Testis (tissue), 3 donors: ENCODE data around the gene NUDT5. TPM values are rescaled to one million over a fixed set of nuclear protein-coding genes. Genes with fewer than 3 reads are reported as not detected.

Experiments
- DNase-seq: peaks from one replicate; pipeline ENCODE4 v3.0.0-alpha.2; 2019
- H3K27ac ChIP-seq, 2 donors: fragments of 200-600 bp; sonication (generic); one replicate each; pipeline ENCODE4 v1.5.1; 2019
- H3K27me3 ChIP-seq: fragments of 200-600 bp; sonication (generic); one replicate; pipeline ENCODE4 v1.5.1; 2019
- H3K36me3 ChIP-seq: fragments of 200-600 bp; sonication (generic); one replicate; pipeline ENCODE4 v1.5.1; 2017; ENCODE audit warnings: low read depth; ENCODE audit errors: missing control alignments
- H3K4me1 ChIP-seq: fragments of 200-600 bp; sonication (generic); one replicate; pipeline ENCODE4 v1.5.1; 2019
- H3K4me3 ChIP-seq, 2 donors: fragments of 200-600 bp; sonication (generic); one replicate each; pipeline ENCODE4 v1.5.1; 2017 to 2019
- H3K9me3 ChIP-seq: fragments of 200-600 bp; sonication (generic); one replicate; pipeline ENCODE4 v1.5.1; 2017
- POLR2A ChIP-seq: fragments of 450-650 bp; IDR thresholded peaks from one replicate; pipeline ENCODE4 v1.6.1; 2017; ENCODE audit warnings: antibody characterized with exemption, mild to moderate bottlenecking, moderate library complexity
- WGBS, 2 donors: methylation state at CpG; one replicate each; pipeline ENCODE4 v1.1.5; 2018; 5-methylcytosine and 5-hydroxymethylcytosine counted together
- intact Hi-C: fragments of 100-400 bp; cut with DNase I; formaldehyde crosslinking; loops from one replicate; pipeline ENCODE4 v1.15.1; 2023; ENCODE audit warnings: low total_unique reads
- polyA plus RNA-seq: library from polyadenylated mRNA; stranded (reverse); fragments of 350-450 nt; fragmentation: Illumina TruSeq; extraction: RNeasy Lipid Tissue Mini Kit (QIAGEN cat#74804); gene quantifications from one replicate; pipeline ENCODE4 v1.2.3, GENCODE V29; 2014; ENCODE audit warnings: low read depth, low replicate concordance; ENCODE audit not compliant: insufficient read depth
- total RNA-seq, 2 donors: library from RNA; depleted of rRNA; stranded (reverse); fragments of >200 nt; gene quantifications; one replicate each; pipeline ENCODE4 v1.2.3, GENCODE V29; 2016
- TF ChIP-seq, protein P1 (sequence below), 3 experiments: fragments of 450-650 bp in 2 of 3; fragments of 200-600 bp in 1 of 3; sonication (generic) in 1 of 3; IDR thresholded peaks; one replicate each; pipeline ENCODE4 v1.5.1; 2016 to 2019; ENCODE audit warnings: antibody characterized with exemption in 3 of 3, mild to moderate bottlenecking in 2 of 3, moderate library complexity in 1 of 3

NUDT5 gene
- total and polyA plus RNA-seq, 3 donors from 2014 or later: 22.0 to 26.5 (median 25.9) TPM

DNA sequence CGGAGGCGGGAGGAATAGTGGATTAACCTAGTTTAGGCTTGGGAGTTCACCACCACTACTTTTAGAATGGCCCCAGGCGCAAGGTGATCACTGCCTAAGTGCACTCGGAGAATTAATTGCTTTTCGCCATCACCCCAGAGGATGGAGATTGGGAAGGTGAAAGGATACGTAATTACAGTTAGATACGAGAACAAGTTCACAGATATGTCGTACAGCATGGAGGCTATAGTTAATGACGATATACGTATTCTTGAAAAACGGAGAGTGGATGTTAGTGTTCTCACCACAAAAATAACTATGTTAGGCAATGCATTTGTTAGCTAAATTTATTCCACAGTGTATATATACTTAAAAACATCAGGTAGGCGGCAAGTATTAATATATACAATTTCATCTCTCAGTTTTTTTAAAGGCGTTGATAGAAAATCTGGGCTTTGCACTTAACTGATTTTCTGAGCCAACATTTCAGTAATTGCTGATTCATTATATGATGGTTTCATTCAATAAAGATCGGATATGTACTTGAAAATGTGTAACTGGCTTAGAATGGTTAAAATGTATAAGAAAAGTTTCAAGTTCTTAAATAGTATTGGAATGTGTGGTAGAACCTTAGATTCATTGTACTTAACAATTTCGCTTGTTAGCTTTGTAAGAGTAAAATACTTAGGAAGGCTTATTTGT lies 980 bp upstream of the NUDT5 start:
- DNase-seq: peak; percentile 43
- Histone ChIP-seq H3K27ac (peak overlapping the region; percentile 94 to 95), H3K9me3 (no peaks in the 10 kb centered on the region), H3K4me1 (peaks cover 5% of the 10 kb centered on the region), H3K27me3 (no peaks in the 10 kb centered on the region), H3K36me3 (no peaks in the 10 kb centered on the region), H3K4me3 (peak overlapping the region; percentile 75 to 91)
- no peak for TF ChIP-seq POLR2A
- TF ChIP-seq, protein P1, sequence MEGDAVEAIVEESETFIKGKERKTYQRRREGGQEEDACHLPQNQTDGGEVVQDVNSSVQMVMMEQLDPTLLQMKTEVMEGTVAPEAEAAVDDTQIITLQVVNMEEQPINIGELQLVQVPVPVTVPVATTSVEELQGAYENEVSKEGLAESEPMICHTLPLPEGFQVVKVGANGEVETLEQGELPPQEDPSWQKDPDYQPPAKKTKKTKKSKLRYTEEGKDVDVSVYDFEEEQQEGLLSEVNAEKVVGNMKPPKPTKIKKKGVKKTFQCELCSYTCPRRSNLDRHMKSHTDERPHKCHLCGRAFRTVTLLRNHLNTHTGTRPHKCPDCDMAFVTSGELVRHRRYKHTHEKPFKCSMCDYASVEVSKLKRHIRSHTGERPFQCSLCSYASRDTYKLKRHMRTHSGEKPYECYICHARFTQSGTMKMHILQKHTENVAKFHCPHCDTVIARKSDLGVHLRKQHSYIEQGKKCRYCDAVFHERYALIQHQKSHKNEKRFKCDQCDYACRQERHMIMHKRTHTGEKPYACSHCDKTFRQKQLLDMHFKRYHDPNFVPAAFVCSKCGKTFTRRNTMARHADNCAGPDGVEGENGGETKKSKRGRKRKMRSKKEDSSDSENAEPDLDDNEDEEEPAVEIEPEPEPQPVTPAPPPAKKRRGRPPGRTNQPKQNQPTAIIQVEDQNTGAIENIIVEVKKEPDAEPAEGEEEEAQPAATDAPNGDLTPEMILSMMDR (IDR thresholded peaks at IDR 0.05): no peak
- intact Hi-C loops: no loop called here
- WGBS, 2 donors: 4 to 7% methylated on average over 14 to 15 of the region's 15 CpGs

DNA sequence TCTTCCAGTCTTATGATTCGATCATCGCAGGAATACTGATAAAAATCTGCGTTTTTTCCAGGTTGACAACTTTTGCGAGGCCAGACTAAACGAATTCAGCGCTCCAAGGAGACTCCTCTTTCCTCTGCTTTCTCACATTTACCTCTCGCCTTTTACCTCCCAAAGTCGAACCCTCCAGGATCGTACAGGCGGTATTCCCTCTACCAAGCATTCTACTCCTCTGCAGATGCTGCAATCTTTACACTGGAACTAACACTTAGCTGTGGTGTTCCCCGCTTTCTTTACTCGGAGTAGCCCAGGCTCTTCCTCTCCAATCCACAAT lies 449 bp downstream of the NUDT5 start:
- Histone ChIP-seq H3K36me3 (no peaks in the 10 kb centered on the region), H3K27me3 (no peaks in the 10 kb centered on the region), H3K27ac (peak overlapping the region; percentile 94 to 95), H3K9me3 (no peaks in the 10 kb centered on the region), H3K4me1 (peaks cover 5% of the 10 kb centered on the region), H3K4me3 (peak overlapping the region; percentile 75 to 91)
- intact Hi-C loops: no loop called here
- 0 to 1% methylated on average over 12 of the region's 12 CpGs for WGBS, 2 donors
- TF ChIP-seq POLR2A: no peak
- TF ChIP-seq, protein P1 (IDR thresholded peaks at IDR 0.05): no peak
- DNase-seq: no peak

DNA sequence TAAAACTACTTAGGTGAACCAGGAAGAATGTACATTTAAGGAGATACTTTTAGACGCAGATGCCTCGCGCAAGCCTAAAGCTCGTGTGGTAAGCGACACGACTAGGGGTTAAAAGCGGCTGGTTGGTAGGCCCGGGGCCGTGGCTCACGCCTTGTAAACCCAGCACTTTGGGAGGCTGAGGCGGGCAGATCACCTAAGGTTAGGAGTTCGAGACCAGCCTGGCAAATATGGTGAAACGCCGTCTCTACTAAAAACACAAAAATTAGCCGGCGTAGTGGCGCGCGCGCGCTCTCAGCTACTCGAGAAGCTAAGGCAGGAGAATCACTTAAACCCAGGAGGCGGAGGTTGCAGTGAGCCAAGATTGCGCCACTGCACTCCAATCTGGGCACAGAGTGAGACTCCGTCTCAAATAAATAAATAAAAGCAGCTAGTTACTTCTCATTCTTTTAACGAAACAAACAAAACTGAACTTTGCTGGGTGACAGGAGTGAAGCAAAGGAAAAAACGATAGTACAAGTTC lies 879 bp downstream of the NUDT5 start:
- TF ChIP-seq, protein P1 (IDR thresholded peaks at IDR 0.05): no peak
- TF ChIP-seq POLR2A: no peak
- WGBS, 2 donors: 1 to 4% methylated on average over 27 of the region's 27 CpGs
- peak; percentile 45 for DNase-seq
- Histone ChIP-seq H3K9me3 (no peaks in the 10 kb centered on the region), H3K27ac (peak overlapping the region; percentile 94 to 95), H3K4me1 (peaks cover 5% of the 10 kb centered on the region), H3K27me3 (no peaks in the 10 kb centered on the region), H3K4me3 (peak overlapping the region; percentile 75 to 91), H3K36me3 (no peaks in the 10 kb centered on the region)
- intact Hi-C loops: no loop called here

- DNase-seq: no peak
- H3K36me3 ChIP-seq: no peaks in the 10 kb centered on the region
- intact Hi-C loops: no loop called here
- H3K27ac ChIP-seq: no peak overlapping the region
- no peak overlapping the region for H3K4me3 ChIP-seq
- no peaks in the 10 kb centered on the region for H3K27me3 ChIP-seq
- 76 to 79% methylated on average over 5 of the region's 5 CpGs for WGBS, 2 donors
- H3K9me3 ChIP-seq: no peaks in the 10 kb centered on the region
- TF ChIP-seq, protein P1 (IDR thresholded peaks at IDR 0.05): no peak
- TF ChIP-seq POLR2A: no peak
- H3K4me1 ChIP-seq: peaks cover 5% of the 10 kb centered on the region
Measured at GRCh38 chr10:12193193-12193592, 2.5 kb downstream of the NUDT5 start.

DNA sequence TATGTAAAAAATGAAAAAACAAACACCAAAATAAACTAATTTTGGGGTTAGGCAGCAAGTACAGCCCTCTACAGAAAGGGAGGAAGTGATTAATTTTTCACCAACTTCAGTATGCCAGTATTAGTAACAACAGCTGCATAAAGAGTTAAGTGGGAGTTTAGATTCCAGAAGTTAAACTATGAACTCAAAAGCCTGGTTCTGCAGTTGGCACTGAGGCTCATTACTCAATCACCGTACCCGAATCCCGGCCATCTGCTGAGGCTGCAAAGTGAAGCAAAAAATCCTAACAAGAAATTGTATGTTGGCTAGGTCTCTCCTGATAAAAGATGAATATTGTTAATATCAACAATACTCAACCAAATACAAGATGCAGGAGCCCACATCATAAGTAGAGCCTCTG lies 4.0 kb downstream of the NUDT5 start:
- no peak for DNase-seq
- Histone ChIP-seq H3K36me3 (no peaks in the 10 kb centered on the region), H3K27me3 (no peaks in the 10 kb centered on the region), H3K4me3 (no peak overlapping the region), H3K27ac (no peak overlapping the region), H3K4me1 (peaks cover 5% of the 10 kb centered on the region), H3K9me3 (no peaks in the 10 kb centered on the region)
- no peak for TF ChIP-seq POLR2A
- TF ChIP-seq, protein P1 (IDR thresholded peaks at IDR 0.05): no peak
- 70 to 73% methylated on average over 3 of the region's 3 CpGs for WGBS, 2 donors
- intact Hi-C loops: no loop called here
